Ishikawa (cell line): ENCODE measurements around the gene DNAH9.

Experiments
- CEBPB ChIP-seq: IDR thresholded peaks from 2 replicates; pipeline ENCODE4 v1.6.1; 2012
- CREB1 ChIP-seq: IDR thresholded peaks from 2 replicates; pipeline ENCODE4 v1.6.1; 2012; ENCODE audit warnings: low read depth
- EP300 ChIP-seq: IDR thresholded peaks from 2 replicates; pipeline ENCODE4 v1.6.1; 2012; ENCODE audit warnings: borderline replicate concordance
- FOXM1 ChIP-seq: IDR thresholded peaks from 2 replicates; pipeline ENCODE4 v1.6.1; 2012; ENCODE audit warnings: low read depth, borderline replicate concordance
- NFIC ChIP-seq: IDR thresholded peaks from 2 replicates; pipeline ENCODE4 v1.6.1; 2012
- RAD21 ChIP-seq: IDR thresholded peaks from 2 replicates; pipeline ENCODE4 v1.6.1; 2012; ENCODE audit warnings: low read depth
- TAF1 ChIP-seq: IDR thresholded peaks from 2 replicates; pipeline ENCODE4 v1.6.1; 2012; ENCODE audit warnings: low read depth, mild to moderate bottlenecking
- TCF12 ChIP-seq: IDR thresholded peaks from 2 replicates; pipeline ENCODE4 v1.6.1; 2012; ENCODE audit warnings: low read depth
- TEAD4 ChIP-seq: IDR thresholded peaks from 2 replicates; pipeline ENCODE4 v1.6.1; 2012
- YY1 ChIP-seq: IDR thresholded peaks from 2 replicates; pipeline ENCODE4 v1.6.1; 2012; ENCODE audit warnings: low read depth
- TF ChIP-seq, protein P1 (sequence below): IDR thresholded peaks from 2 replicates; pipeline ENCODE4 v1.6.1; 2012; ENCODE audit warnings: low read depth, mild to moderate bottlenecking
- TF ChIP-seq, protein P2 (sequence below): IDR thresholded peaks from 2 replicates; pipeline ENCODE4 v1.6.1; 2012

DNA sequence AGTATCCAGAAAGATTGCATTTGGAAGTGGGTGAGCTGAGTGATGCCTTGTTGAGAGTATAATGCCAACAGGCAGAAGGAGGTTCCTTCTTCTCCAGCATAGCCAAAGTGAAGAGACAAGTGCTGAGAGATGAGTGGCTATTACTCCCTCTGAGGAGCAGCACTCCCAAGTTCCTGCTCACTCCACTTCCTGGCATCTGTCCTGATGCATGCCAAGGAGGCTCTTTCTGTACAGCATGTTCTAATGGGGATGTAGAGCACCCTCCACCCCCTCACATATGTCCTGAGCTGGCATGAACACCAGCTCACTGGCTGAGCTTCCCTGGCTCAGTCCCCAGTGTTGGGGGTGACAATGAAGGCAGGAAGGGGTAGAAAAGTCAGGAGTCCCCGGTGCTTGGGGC is 44.2 kb upstream of the DNAH9 start:
- TF ChIP-seq NFIC (no peak), TAF1 (no peak), EP300 (no peak), YY1 (no peak), CREB1 (no peak), RAD21 (no peak), FOXM1 (no peak), TCF12 (no peak), CEBPB (no peak), TEAD4 (no peak)
- TF ChIP-seq, protein P1, sequence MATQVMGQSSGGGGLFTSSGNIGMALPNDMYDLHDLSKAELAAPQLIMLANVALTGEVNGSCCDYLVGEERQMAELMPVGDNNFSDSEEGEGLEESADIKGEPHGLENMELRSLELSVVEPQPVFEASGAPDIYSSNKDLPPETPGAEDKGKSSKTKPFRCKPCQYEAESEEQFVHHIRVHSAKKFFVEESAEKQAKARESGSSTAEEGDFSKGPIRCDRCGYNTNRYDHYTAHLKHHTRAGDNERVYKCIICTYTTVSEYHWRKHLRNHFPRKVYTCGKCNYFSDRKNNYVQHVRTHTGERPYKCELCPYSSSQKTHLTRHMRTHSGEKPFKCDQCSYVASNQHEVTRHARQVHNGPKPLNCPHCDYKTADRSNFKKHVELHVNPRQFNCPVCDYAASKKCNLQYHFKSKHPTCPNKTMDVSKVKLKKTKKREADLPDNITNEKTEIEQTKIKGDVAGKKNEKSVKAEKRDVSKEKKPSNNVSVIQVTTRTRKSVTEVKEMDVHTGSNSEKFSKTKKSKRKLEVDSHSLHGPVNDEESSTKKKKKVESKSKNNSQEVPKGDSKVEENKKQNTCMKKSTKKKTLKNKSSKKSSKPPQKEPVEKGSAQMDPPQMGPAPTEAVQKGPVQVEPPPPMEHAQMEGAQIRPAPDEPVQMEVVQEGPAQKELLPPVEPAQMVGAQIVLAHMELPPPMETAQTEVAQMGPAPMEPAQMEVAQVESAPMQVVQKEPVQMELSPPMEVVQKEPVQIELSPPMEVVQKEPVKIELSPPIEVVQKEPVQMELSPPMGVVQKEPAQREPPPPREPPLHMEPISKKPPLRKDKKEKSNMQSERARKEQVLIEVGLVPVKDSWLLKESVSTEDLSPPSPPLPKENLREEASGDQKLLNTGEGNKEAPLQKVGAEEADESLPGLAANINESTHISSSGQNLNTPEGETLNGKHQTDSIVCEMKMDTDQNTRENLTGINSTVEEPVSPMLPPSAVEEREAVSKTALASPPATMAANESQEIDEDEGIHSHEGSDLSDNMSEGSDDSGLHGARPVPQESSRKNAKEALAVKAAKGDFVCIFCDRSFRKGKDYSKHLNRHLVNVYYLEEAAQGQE: no peak
- TF ChIP-seq, protein P2, sequence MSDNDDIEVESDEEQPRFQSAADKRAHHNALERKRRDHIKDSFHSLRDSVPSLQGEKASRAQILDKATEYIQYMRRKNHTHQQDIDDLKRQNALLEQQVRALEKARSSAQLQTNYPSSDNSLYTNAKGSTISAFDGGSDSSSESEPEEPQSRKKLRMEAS: no peak
